NCI-H146 treated with DMSO at 0.1 percent for 48 hours (cell line): Measurements from ENCODE around the gene SLC25A48.
A peak's percentile ranks its signal among the peaks of the same experiment; 100 is the strongest.

Experiments used
- DNase-seq: peaks from one replicate; lab custom pipeline; 2025; ENCODE audit not compliant: unreplicated experiment; lab: John Stamatoyannopoulos, UW

Gene SLC25A48

GRCh38 chr5:135880801-135881200 is 46.3 kb downstream of the SLC25A48 start:
- peak; percentile 8 for DNase-seq

GRCh38 chr5:135881244-135881643 is 46.8 kb downstream of the SLC25A48 start:
- no peak for DNase-seq

GRCh38 chr5:135881819-135882218 is 47.4 kb downstream of the SLC25A48 start:
- no peak for DNase-seq

- no peak for DNase-seq
Measured at GRCh38 chr5:135883026-135883425, 48.6 kb downstream of the SLC25A48 start.

- no peak for DNase-seq
Measured at GRCh38 chr5:135883441-135883840, 49.0 kb downstream of the SLC25A48 start.

- DNase-seq, result no peak
Measured at GRCh38 chr5:135885031-135885430, 50.6 kb downstream of the SLC25A48 start.

- no peak for DNase-seq
Measured at GRCh38 chr5:135886136-135886535, 51.7 kb downstream of the SLC25A48 start.

- peak; percentile 21 for DNase-seq
Measured at GRCh38 chr5:135887447-135887864, 53.0 kb downstream of the SLC25A48 start.

- no peak for DNase-seq
Measured at GRCh38 chr5:135887881-135888614, 53.6 kb downstream of the SLC25A48 start.

GRCh38 chr5:135890296-135890695 is 55.8 kb downstream of the SLC25A48 start:
- DNase-seq, result no peak

GRCh38 chr5:135890867-135891266 is 56.4 kb downstream of the SLC25A48 start:
- no peak for DNase-seq

GRCh38 chr5:135891268-135891667 is 56.8 kb downstream of the SLC25A48 start:
- DNase-seq, result peak; percentile 34

- no peak for DNase-seq
Measured at GRCh38 chr5:135891791-135892190, 57.3 kb downstream of the SLC25A48 start.

GRCh38 chr5:135894276-135894675 is 59.8 kb downstream of the SLC25A48 start:
- no peak for DNase-seq

GRCh38 chr5:135894789-135895188 is 60.3 kb downstream of the SLC25A48 start:
- DNase-seq, result peak; percentile 14

GRCh38 chr5:135895474-135896006 is 61.1 kb downstream of the SLC25A48 start, which contains the start of gene IL9:
TSS of gene IL9 (minus strand) at chr5:135895841. CDS start at chr5:135895816, 25 bp downstream.
- no peak for DNase-seq

GRCh38 chr5:135898651-135899050 is 64.2 kb downstream of the SLC25A48 start:
- DNase-seq, result no peak

GRCh38 chr5:135900276-135900675 is 65.8 kb downstream of the SLC25A48 start:
- no peak for DNase-seq

- no peak for DNase-seq
Measured at GRCh38 chr5:135901633-135902032, 67.2 kb downstream of the SLC25A48 start.

- no peak for DNase-seq
Measured at GRCh38 chr5:135905144-135905543, 70.7 kb downstream of the SLC25A48 start.

- DNase-seq, result no peak
Measured at GRCh38 chr5:135913713-135914626, 79.5 kb downstream of the SLC25A48 start.
